Uterus (tissue), 4 donors: ENCODE data around the gene FGF21. TPM values are rescaled to one million over a fixed set of nuclear protein-coding genes. Genes with fewer than 3 reads are reported as not detected.
"Not testable (repeated sequence)": the region's sequence is repeated elsewhere in the genome, so short reads cannot be mapped to it uniquely, and the experiment has no call there.

Experiments
- DNase-seq, 2 donors: peaks; one replicate each; pipeline ENCODE4 v3.0.0-alpha.2; 2019 to 2020
- H3K27ac ChIP-seq, 2 donors: fragments of 200-600 bp; sonication (generic); 1 replicate in 1 of 2; 2 replicates in 1 of 2; pipeline ENCODE4 v1.5.1; 2016 to 2018
- H3K27me3 ChIP-seq, 2 donors: fragments of 200-600 bp; sonication (generic); one replicate each; pipeline ENCODE4 v1.5.1; 2018 to 2019; ENCODE audit warnings: control low read depth in 1 of 2
- H3K36me3 ChIP-seq, 2 donors: fragments of 200-600 bp; sonication (generic); one replicate each; pipeline ENCODE4 v1.5.1; 2019; ENCODE audit warnings: control low read depth in 1 of 2
- H3K4me1 ChIP-seq, 2 donors: fragments of 200-600 bp; sonication (generic); one replicate each; pipeline ENCODE4 v1.5.1; 2018 to 2019; ENCODE audit warnings: control low read depth in 1 of 2
- H3K4me3 ChIP-seq, 2 donors: fragments of 200-600 bp; sonication (generic); 1 replicate in 1 of 2; 2 replicates in 1 of 2; pipeline ENCODE4 v1.5.1; 2018 to 2019; ENCODE audit warnings: mild to moderate bottlenecking in 1 of 2
- H3K9me3 ChIP-seq, 2 donors: fragments of 200-600 bp; sonication (generic); one replicate each; pipeline ENCODE4 v1.5.1; 2019; ENCODE audit warnings: control low read depth in 1 of 2
- CTCF ChIP-seq, 4 experiments: fragments of 200-600 bp in 2 of 4; fragments of 450-650 bp in 2 of 4; sonication (generic) in 2 of 4; IDR thresholded peaks; one replicate each; pipeline ENCODE4 v1.5.1; 2016 to 2019; ENCODE audit warnings: antibody characterized with exemption in 4 of 4, mild to moderate bottlenecking in 2 of 4, moderate library complexity in 1 of 4
- POLR2A ChIP-seq, 2 donors: fragments of 450-650 bp; IDR thresholded peaks; one replicate each; pipeline ENCODE4 v1.6.1; 2016; ENCODE audit warnings: antibody characterized with exemption in 2 of 2, mild to moderate bottlenecking in 1 of 2, moderate library complexity in 1 of 2
- intact Hi-C: fragments of 100-400 bp; cut with DNase I; formaldehyde crosslinking; loops from one replicate; pipeline ENCODE4 v1.15.1; 2023; ENCODE audit warnings: low total_unique reads
- total RNA-seq, 4 donors: library from RNA; depleted of rRNA in 3 of 4; stranded (reverse); fragments of >200 nt in 3 of 4; gene quantifications; one replicate each; pipeline versions ENCODE4 v1.1.0 to v1.2.4, GENCODE V29; 2014 to 2023
- donor health status: DM: yes; HTN: yes; CAD: no.

Gene FGF21
- total RNA-seq, 4 donors from 2014 or later: not detected

- peak; percentile 41 to 52 for DNase-seq
Observed at GRCh38 chr19:48780631-48781391, 25.5 kb downstream of the FGF21 start.

GRCh38 chr19:48784527-48784926 lies 29.2 kb downstream of the FGF21 start:
- H3K9me3 ChIP-seq: no peaks in the 10 kb centered on the region
- H3K36me3 ChIP-seq: no peaks in the 10 kb centered on the region
- H3K27me3 ChIP-seq: no peaks in the 10 kb centered on the region
- no peak overlapping the region for H3K27ac ChIP-seq
- H3K4me3 ChIP-seq: no peak overlapping the region
- DNase-seq: no peak
- intact Hi-C loops: loop anchor here (10.0 kb wide), 1 partner anchor 190 kb away; no protein-coding TSS in a partner anchor
- H3K4me1 ChIP-seq: peaks cover 0 to 2% of the 10 kb centered on the region in 2 donors
- TF ChIP-seq CTCF (IDR thresholded peaks at IDR 0.05): peak in 1 of 4 experiments; percentile 19
- TF ChIP-seq POLR2A (IDR thresholded peaks at IDR 0.05): no peak

More at GRCh38 chr19:48780631-48781391, 25.5 kb downstream of the FGF21 start:
- no peak for TF ChIP-seq POLR2A (IDR thresholded peaks at IDR 0.05)
- TF ChIP-seq CTCF (IDR thresholded peaks at IDR 0.05): no peak
- Histone ChIP-seq H3K4me3 (no peak overlapping the region), H3K36me3 (no peaks in the 10 kb centered on the region), H3K27me3 (no peaks in the 10 kb centered on the region), H3K27ac (peak overlapping the region; percentile 69 to 76), H3K4me1 (peaks cover 0 to 2% of the 10 kb centered on the region in 2 donors), H3K9me3 (no peaks in the 10 kb centered on the region)
- intact Hi-C loops: loop anchor here (10.0 kb wide), 1 partner anchor 194 kb away; no protein-coding TSS in a partner anchor

GRCh38 chr19:48786422-48786821 lies 31.1 kb downstream of the FGF21 start:
- intact Hi-C loops: loop anchor here (10.0 kb wide), 1 partner anchor 188 kb away; no protein-coding TSS in a partner anchor

GRCh38 chr19:48787331-48787730 lies 32.0 kb downstream of the FGF21 start:
- not testable (repeated sequence) for DNase-seq, H3K4me3 ChIP-seq, H3K36me3 ChIP-seq, H3K9me3 ChIP-seq, H3K27ac ChIP-seq, H3K4me1 ChIP-seq, H3K27me3 ChIP-seq
- intact Hi-C loops: loop anchor here (10.0 kb wide), 1 partner anchor 187 kb away; no protein-coding TSS in a partner anchor

More at GRCh38 chr19:48786422-48786821, 31.1 kb downstream of the FGF21 start:
- not testable (repeated sequence) for H3K27me3 ChIP-seq, H3K36me3 ChIP-seq, H3K9me3 ChIP-seq, H3K4me1 ChIP-seq, DNase-seq, H3K27ac ChIP-seq, H3K4me3 ChIP-seq

- Histone ChIP-seq H3K27me3 (no peaks in the 10 kb centered on the region), H3K4me1 (peaks cover 0 to 11% of the 10 kb centered on the region in 2 donors), H3K4me3 (no peak overlapping the region), H3K27ac (no peak overlapping the region), H3K36me3 (no peaks in the 10 kb centered on the region), H3K9me3 (no peaks in the 10 kb centered on the region)
- no peak for DNase-seq
- intact Hi-C loops: no loop called here
- TF ChIP-seq CTCF (IDR thresholded peaks at IDR 0.05) (no peak), POLR2A (IDR thresholded peaks at IDR 0.05) (no peak)
Observed at GRCh38 chr19:48793271-48793670, 37.9 kb downstream of the FGF21 start.

- TF ChIP-seq CTCF (IDR thresholded peaks at IDR 0.05): no peak
- no peak for TF ChIP-seq POLR2A (IDR thresholded peaks at IDR 0.05)
- peak overlapping the region; percentile 91 to 96 for H3K27ac ChIP-seq
Observed at GRCh38 chr19:48794291-48794690, 39.0 kb downstream of the FGF21 start.

More at GRCh38 chr19:48794291-48794690, 39.0 kb downstream of the FGF21 start:
- no peaks in the 10 kb centered on the region for H3K27me3 ChIP-seq
- H3K9me3 ChIP-seq: no peaks in the 10 kb centered on the region
- peaks cover 0 to 11% of the 10 kb centered on the region in 2 donors for H3K4me1 ChIP-seq
- intact Hi-C loops: loop anchor here (2.0 kb wide), 1 partner anchor 43 kb away; the partner anchor contains the start of gene HSD17B14
- DNase-seq: no peak
- H3K36me3 ChIP-seq: no peaks in the 10 kb centered on the region
- H3K4me3 ChIP-seq: no peak overlapping the region
